NCI-H748 treated with DMSO at 0.1 percent for 48 hours (cell line): ENCODE data around the gene EDC4.
"Not testable (repeated sequence)": the region's sequence is repeated elsewhere in the genome, so short reads cannot be mapped to it uniquely, and the experiment has no call there.

ENCODE experiments used
- DNase-seq: peaks from one replicate; lab custom pipeline; 2025; lab: John Stamatoyannopoulos, UW

EDC4 gene, protein sequence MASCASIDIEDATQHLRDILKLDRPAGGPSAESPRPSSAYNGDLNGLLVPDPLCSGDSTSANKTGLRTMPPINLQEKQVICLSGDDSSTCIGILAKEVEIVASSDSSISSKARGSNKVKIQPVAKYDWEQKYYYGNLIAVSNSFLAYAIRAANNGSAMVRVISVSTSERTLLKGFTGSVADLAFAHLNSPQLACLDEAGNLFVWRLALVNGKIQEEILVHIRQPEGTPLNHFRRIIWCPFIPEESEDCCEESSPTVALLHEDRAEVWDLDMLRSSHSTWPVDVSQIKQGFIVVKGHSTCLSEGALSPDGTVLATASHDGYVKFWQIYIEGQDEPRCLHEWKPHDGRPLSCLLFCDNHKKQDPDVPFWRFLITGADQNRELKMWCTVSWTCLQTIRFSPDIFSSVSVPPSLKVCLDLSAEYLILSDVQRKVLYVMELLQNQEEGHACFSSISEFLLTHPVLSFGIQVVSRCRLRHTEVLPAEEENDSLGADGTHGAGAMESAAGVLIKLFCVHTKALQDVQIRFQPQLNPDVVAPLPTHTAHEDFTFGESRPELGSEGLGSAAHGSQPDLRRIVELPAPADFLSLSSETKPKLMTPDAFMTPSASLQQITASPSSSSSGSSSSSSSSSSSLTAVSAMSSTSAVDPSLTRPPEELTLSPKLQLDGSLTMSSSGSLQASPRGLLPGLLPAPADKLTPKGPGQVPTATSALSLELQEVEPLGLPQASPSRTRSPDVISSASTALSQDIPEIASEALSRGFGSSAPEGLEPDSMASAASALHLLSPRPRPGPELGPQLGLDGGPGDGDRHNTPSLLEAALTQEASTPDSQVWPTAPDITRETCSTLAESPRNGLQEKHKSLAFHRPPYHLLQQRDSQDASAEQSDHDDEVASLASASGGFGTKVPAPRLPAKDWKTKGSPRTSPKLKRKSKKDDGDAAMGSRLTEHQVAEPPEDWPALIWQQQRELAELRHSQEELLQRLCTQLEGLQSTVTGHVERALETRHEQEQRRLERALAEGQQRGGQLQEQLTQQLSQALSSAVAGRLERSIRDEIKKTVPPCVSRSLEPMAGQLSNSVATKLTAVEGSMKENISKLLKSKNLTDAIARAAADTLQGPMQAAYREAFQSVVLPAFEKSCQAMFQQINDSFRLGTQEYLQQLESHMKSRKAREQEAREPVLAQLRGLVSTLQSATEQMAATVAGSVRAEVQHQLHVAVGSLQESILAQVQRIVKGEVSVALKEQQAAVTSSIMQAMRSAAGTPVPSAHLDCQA (N-terminal part only)

DNA sequence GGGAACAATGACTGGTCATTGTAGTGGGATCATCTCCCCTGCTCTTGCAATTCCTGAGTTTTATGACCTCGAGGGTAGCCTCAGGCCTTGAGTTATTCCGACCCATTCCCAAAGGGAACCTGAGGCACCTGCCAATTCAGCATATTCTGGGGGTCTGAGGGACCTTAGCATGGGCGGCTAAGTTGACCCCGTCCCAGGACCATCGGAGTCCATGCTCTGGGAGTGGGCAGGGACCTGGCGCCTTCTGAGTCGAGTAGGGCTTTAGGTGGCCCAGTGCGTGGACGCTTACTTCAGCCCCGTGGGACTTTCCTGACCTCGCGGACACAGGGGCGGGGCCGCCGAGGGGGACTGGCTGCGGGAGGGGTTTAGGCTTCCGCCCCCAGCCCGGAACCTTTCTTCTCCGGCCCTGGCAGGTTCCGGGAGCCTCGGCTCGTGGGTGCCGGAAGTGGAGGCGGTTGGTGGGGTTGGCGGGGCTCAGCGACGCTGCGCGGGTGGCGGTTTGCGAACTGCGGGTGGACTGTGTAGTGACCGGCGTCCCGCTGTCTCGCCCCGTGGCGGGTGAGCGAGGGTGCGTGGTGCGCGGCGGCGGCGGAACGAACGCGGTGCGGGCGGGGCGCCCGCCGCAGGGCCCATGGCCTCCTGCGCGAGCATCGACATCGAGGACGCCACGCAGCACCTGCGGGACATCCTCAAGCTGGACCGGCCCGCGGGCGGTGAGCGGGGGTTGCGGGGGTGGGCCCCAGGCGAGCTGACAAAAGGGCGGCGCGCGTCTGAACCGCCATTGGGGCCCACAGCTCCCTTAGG lies at the start of gene EDC4:
Gene EDC4, plus strand, starts transcription at position 422 of the 804 bp plus-strand sequence. Its CDS starts 210 bp downstream, at position 632.
- DNase-seq = no peak

DNA sequence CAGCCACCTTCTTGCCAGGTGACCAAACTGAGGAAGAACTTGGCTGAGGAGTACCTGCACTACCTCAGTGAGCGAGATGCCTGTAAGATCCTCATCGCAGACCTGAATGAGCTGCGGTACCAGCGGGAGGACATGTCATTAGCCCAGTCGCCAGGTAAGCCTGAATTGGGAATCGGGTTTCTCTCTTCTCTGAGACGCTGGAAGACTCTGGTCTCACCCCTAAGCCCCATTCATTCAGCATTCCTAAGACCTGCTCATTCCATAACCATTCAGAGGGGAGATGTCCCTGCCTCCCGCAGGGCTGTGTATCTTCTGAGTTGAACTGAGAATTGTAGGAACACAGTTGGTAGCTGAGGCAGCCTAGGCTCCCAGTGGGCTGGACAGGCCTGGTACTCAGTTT lies 47.7 kb upstream of the EDC4 start:
- DNase-seq = no peak

DNA sequence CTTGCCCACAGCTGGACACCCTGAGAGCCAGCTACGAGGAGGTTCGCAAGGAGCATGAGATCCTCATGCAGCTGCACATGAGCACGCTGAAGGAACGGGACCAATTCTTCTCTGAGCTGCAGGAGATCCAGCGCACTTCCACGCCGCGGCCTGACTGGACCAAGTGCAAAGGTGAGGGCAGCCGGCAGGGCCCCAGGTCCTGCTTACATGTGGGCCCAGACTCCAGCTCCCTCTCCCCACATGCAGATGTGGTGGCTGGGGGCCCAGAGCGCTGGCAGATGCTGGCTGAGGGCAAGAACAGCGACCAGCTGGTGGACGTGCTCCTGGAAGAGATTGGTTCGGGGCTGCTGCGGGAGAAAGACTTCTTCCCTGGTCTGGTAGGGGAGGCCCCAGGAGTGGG lies 46.9 kb upstream of the EDC4 start:
- no peak for DNase-seq

DNA sequence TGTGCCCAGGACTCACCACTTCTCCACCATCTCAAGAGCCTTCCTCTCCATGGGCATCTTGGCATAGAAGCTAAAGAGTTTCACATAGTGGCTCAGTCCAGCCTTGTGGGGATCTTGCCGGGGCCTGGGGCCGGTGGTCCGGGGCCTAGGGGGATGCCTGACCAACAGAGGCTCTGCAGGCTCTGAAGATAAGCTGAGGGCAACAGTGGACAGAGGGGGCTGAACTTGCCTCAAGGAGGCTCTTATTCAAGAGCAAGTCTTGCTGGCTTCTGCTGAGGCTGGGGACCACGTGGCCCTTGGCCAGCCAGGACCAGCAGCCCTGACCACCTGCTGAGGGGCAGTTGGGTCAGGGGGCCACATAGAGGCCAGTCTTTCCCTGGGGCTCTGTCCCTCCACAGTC lies 44.2 kb upstream of the EDC4 start:
- DNase-seq = no peak

DNA sequence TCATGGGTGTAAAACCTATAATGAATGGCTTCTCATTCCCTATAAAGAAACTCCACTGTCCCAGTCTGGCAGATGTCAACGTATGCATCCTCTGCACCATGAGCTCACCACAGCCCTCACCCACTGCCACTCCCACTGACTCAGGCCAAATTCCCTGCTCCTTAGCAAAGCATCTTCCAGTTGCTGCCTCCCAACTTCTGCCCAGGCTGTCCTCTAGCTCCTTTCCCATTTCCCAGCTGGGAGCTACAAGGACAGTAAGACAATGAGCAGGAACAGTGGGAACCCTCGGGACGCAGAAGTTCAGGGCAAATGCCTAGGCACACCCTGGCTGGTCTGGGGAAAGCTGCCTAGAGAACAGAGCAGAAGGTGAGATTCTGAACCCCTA lies 39.8 kb upstream of the EDC4 start:
- DNase-seq = no peak

DNA sequence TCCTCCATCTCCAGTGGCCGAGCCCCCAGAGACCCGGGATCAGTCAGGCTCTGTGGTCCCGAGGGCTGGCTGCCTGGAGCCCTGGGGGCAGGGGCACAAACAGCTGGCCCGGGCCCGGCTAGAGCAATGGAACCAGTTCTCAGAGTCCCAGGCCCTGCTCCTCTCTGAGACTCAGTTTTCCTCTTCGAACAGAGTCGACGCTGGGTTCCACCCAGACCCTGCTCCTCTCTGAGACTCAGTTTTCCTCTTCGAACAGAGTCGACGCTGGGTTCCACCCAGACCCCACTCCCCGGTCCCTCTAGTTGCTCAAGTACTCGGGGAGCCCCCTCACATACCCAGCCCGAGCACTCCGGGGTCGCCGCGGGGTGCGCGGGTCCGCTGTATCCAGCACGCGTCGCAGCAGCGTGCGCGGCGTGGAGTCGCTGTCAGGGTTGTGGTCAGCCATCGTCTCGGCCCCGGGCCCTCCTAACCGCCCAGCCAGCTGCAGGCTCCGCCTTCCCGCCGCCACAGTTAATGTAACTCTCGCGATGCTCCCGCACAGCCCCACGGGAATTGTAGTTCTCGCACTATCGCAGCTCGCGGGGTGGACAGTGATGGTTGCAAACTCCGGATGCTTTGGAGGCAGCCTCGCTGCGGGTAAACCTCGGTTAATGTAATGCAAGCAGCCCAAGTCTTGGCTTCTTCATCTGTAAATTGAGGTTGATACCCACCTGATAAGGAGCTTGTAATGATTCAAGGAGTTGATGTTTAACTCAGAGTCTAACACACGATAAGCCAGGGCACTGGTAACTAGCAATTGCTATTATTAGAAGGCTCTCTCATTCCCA lies 39.2 kb upstream of the EDC4 start:
- peak; percentile 70 for DNase-seq

DNA sequence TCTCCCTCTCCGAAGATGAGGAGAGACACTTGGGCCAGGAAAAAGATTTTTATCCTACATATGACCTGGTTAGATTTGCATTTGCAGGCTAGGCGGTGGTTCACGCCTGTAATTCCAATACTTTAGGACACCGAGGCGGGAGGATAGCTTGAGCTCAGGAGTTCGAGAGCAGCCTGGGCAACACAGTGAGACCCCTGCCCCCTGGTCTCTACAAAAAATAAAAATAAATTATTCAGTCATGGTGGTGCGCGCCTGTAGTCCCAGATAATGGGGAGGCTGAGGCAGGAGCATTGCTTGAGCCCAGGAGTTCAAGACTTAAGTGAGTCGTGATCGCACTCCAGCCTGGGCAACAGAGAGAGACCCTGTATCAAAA lies 38.6 kb upstream of the EDC4 start:
- DNase-seq = no peak

DNA sequence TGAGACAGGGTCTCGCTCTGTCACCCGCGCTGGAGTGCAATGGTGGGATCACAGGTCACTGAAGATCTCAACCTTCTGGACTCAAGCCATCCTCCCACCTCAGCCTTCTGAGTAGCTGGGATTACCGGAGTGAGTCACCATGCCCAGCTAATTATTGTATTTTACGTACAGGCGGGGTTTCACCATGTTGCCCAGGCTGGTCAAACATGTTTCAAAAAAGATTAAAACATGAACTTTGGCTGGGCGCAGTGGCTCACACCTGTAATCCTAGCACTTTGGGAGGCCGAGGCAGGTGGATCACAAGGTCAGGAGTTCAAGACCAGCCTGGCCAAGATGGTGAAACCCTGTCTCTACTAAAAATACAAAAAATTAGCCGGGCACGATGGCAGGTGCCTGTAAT lies 35.7 kb upstream of the EDC4 start:
- not testable (repeated sequence) for DNase-seq

DNA sequence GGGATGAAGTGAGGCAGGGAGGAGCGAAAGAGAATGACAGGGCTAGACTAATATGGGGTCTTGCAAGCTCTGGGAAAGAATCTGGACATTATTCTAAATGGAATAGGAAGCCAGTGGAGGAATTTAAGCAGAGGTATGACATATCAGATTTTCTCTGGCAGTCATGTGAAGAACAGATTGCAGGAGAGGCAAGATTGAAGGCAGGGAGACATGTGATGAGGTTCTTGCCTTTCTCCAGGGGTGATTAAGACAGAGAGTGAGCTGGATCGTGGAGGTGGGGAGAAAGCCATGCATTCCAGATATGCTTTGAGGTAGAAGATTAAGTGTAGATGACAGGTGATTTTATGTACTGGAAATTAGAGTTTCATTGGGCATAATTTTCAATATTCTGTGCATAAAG lies 35.0 kb upstream of the EDC4 start:
- DNase-seq = no peak

DNA sequence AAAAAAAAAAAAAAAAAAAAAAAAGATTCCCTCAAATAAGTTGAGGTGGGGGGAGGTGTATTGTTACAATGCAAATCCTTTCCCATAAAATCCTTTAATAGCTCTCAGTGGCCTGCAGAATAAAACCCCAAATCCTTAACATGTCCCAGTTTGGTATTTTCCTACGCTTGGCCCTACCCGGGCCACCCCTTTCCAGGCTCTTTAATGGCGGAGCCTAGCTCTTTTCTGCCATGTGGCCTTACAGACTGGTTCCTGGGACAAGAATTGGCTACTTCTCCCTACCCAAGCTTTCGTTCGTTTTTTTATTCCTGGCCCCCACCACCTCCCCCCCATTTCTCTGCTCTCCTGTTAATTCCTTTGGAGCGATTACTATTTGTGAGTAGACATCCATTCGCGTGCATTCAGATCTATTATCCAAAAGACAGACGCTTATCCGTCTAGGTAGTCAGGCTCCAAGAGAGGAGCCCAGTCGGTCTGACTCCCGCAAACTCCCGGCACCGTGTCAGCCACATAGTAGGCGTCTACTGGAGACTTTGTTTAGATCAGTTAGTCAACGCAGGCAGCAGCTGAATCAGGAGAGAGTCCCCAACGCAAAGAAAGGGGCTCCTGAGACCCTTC lies 31.5 kb upstream of the EDC4 start:
- no peak for DNase-seq

DNA sequence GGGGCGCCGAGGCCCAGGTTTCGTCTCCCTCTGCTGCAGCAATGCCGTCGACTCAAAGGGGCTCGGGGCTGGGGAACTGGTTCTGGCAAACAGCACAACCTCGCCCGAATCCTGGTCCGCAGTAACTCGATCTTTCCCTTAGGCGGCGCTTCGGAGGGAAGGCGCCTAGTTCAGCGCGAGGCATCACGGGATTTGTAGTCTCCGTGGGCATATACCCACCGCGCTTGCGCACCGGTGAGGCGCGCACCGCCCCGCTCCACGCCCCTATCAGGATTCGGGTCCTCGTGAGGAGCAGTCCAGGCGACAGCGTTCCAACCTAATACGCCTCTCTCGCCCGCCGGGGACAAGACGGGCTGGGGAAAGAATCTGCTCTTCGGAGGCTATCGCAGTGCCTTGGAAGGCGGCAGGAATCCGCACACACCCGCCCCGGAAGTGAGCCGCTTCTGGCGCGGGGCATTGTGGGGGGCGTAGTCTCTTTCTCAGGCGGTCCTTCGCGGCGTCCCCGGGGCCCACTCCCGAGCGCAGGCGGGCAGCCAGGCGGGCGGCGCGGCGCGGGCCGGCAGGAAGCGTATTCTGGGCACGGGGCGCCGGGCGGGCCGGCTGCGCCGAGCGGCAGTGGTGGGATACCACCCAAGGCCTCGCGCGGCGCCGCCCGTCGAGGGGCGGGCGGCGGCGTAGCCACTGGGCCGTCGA lies 30.9 kb upstream of the EDC4 start, which contains the start of gene THAP11:
Gene THAP11, plus strand, starts transcription at position 505 of the 693 bp plus-strand sequence. CDS start 235 bp downstream, outside the sequence.
- DNase-seq = peak; percentile 90

DNA sequence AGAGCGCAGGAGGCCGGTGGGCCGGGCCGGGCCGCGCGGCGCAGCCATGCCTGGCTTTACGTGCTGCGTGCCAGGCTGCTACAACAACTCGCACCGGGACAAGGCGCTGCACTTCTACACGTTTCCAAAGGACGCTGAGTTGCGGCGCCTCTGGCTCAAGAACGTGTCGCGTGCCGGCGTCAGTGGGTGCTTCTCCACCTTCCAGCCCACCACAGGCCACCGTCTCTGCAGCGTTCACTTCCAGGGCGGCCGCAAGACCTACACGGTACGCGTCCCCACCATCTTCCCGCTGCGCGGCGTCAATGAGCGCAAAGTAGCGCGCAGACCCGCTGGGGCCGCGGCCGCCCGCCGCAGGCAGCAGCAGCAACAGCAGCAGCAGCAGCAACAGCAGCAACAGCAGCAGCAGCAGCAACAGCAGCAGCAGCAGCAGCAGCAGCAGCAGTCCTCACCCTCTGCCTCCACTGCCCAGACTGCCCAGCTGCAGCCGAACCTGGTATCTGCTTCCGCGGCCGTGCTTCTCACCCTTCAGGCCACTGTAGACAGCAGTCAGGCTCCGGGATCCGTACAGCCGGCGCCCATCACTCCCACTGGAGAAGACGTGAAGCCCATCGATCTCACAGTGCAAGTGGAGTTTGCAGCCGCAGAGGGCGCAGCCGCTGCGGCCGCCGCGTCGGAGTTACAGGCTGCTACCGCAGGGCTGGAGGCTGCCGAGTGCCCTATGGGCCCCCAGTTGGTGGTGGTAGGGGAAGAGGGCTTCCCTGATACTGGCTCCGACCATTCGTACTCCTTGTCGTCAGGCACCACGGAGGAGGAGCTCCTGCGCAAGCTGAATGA lies 30.1 kb upstream of the EDC4 start:
- no peak for DNase-seq

DNA sequence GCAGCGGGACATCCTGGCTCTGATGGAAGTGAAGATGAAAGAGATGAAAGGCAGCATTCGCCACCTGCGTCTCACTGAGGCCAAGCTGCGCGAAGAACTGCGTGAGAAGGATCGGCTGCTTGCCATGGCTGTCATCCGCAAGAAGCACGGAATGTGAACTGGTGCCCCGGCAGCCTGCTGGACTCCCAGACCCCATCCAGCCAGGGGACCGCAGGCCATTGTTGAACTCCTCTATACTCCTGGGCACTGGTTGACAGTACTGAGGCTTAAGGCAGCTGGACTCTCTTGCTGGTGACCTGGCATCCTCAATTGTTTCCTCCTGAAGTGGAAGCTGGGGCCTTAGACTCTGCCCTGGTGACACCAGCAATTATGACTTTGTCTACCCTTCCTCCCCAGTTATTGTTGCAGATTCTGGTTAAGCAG lies 29.5 kb upstream of the EDC4 start:
- no peak for DNase-seq

DNA sequence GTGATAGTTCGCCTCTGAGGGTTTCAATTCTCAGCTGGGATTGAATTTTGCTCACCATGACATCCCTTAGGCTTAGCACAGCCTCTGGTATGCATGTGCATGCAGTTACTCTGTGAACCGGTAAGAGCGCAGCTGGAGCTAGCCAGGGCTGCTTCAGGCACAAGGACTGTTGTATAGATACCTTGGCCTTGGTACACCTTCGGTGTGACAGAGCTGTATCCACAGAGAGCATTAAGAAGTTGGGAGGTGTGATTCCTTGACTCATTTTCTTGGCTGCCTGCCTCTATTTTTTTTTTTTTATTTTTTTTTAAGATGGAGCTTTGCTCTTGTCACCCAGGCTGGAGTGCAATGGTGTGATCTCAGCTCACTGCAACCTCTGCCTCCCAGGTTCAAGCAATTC lies 28.4 kb upstream of the EDC4 start:
- no peak for DNase-seq

DNA sequence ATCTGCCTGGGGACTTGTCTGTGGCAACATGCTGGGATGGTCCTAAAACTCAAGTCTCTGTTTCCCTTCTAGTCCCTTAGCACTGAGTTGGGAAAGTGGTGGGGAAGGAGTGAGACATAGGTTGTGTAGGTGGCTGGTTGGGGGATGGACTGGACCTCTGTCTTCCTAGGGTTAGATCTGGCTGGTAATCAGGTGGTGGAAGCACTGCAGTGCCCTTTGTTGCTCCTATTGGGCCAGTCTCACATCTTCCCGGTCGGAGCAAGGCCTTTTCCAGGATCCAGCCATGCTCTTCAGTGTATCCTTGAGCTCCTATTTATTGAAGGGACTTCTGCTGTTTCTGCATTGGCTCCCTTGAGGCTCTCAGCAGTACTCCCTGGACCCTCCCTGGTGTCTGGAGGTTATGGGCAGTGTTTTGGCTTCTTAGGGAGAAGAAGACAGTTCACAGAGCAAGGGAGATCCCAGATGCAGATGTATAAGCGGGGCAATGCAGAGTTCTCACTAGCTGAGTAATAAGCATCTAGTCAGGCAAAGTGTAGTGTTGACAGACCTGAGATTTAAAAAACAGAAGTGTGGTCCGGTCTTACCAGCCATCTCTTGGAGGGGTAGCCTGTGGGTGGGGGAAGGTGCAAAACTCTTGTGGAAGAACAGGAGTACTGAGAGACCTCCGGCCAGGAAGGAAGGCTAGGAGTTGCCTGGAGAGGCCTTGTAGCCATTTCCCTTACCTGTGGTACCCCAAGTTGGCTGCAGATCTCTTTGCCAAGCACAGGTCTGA lies 27.4 kb upstream of the EDC4 start:
- no peak for DNase-seq

DNA sequence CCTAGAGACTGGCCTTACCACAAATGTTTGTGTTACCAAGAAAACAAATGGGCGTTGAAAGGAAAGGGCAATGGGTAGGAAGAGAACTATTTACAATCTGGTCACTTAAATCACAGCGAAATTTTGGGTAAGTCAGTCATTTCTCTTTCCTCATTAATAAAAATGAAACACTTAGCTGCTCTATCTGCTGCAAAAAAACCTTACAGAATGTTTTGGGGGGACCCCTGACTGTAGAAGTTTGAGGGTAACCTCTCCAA lies 26.9 kb upstream of the EDC4 start:
- no peak for DNase-seq

DNA sequence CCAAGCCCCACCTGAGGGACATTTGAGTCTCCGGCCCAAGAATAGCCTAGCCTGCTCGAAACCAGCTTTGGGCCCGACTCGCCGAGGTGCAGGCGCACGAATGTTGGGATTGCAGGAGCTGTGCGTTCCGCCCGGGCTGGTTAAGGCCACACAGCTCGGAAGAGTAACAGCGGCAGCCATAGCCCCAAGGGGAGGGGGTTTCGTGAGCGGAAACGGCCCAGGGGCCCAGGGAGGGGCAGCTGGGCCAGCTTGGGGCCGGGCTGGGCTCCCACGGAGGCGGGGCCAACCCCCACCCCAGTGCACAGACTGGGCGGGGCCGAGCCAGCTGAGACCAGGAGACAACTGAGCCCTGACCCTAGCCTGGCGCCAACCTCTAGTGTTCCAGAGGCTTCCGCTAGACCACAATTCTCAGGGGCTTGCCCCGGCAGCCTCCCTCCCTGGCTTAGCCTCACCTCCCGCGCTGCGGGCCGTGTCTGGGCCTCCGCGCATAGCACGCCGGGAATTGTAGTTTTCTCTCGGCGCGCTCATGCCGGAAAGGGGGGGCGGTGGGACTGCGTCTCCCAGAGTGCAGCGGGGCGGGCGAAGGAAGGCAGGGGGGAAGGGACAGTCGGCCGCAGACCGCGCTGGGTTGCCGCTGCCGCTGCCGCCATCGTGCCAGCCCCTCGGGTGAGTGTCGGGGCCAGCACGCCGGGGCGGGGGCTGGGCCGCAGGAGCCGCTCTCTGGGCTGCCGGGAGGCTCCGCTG lies 26.4 kb upstream of the EDC4 start, which contains the start of gene NUTF2:
Gene NUTF2, plus strand, starts transcription at position 614 of the 744 bp plus-strand sequence. CDS start 18,198 bp downstream, outside the sequence.
- peak; percentile 67 for DNase-seq
